Upper lobe of left lung (tissue), 6 donors: ENCODE data around the gene LIX1L. TPM values are rescaled to one million over a fixed set of nuclear protein-coding genes. Genes with fewer than 3 reads are reported as not detected.
"Not testable (repeated sequence)": the region's sequence is repeated elsewhere in the genome, so short reads cannot be mapped to it uniquely, and the experiment has no call there.

ENCODE experiments used
- ATAC-seq, 2 donors: fragments of 200-7000 bp; cut with Tn5 transposase; one replicate each; pipeline ENCODE4 v1.9.1; 2022; ENCODE audit warnings: mild to moderate bottlenecking in 2 of 2, moderate library complexity in 2 of 2; ENCODE audit not compliant: low FRiP score in 2 of 2
- DNase-seq, 2 donors: peaks; one replicate each; pipeline ENCODE4 v3.0.0-alpha.2; 2019 to 2020
- H3K27ac ChIP-seq, 4 donors: fragments of 200-600 bp; sonication (generic); one replicate each; pipeline ENCODE4 v1.5.1; 2016 to 2019
- H3K27me3 ChIP-seq, 4 donors: fragments of 200-600 bp; sonication (generic); one replicate each; pipeline ENCODE4 v1.5.1; 2017 to 2019
- H3K36me3 ChIP-seq, 4 donors: fragments of 200-600 bp; sonication (generic); one replicate each; pipeline ENCODE4 v1.5.1; 2016 to 2019
- H3K4me1 ChIP-seq, 4 donors: fragments of 200-600 bp; sonication (generic); one replicate each; pipeline ENCODE4 v1.5.1; 2018 to 2019
- H3K4me3 ChIP-seq, 4 donors: fragments of 200-600 bp; sonication (generic); one replicate each; pipeline ENCODE4 v1.5.1; 2017 to 2019; ENCODE audit warnings: mild to moderate bottlenecking in 2 of 4, moderate library complexity in 1 of 4
- H3K9me3 ChIP-seq, 4 donors: fragments of 200-600 bp; sonication (generic); one replicate each; pipeline ENCODE4 v1.5.1; 2018 to 2019
- CTCF ChIP-seq, 6 experiments: fragments of 450-650 bp in 4 of 6; fragments of 200-600 bp in 2 of 6; sonication (generic) in 2 of 6; IDR thresholded peaks; one replicate each; pipeline ENCODE4 v1.5.1; 2016 to 2019; ENCODE audit warnings: antibody characterized with exemption in 6 of 6
- EP300 ChIP-seq, 4 donors: sonication (generic); formaldehyde crosslinking; IDR thresholded peaks; one replicate each; pipeline ENCODE4 v1.5.1; 2017; ENCODE audit warnings: antibody characterized with exemption in 4 of 4, control low read depth in 2 of 4
- POLR2A ChIP-seq, 4 donors: fragments of 450-650 bp; IDR thresholded peaks; one replicate each; pipeline ENCODE4 v1.5.1; 2016 to 2017; ENCODE audit warnings: antibody characterized with exemption in 4 of 4, mild to moderate bottlenecking in 2 of 4
- POLR2AphosphoS5 ChIP-seq, 2 donors: sonication (generic); formaldehyde crosslinking; IDR thresholded peaks; one replicate each; pipeline ENCODE4 v1.5.1; 2017; ENCODE audit warnings: antibody characterized with exemption in 2 of 2
- WGBS, 2 donors: methylation state at CpG; one replicate each; pipeline ENCODE4 v1.1.5; 2017 to 2018; 5-methylcytosine and 5-hydroxymethylcytosine counted together
- total RNA-seq, 6 donors: library from RNA; depleted of rRNA in 4 of 6; stranded (reverse); fragments of >200 nt in 4 of 6; gene quantifications; one replicate each; pipeline versions ENCODE4 v1.1.0 to v1.2.1, GENCODE V29; 2016 to 2021
- donor health status: DM: no; HTN: no; CAD: no; lungs with moderate emphysema.
- donor health status: DM: no; HTN: yes; CAD: no; lungs with severe emphysema.

The LIX1L gene
- total RNA-seq, 6 donors from 2014 or later, result 5.2 to 35.6 (median 16.5) TPM

- Histone ChIP-seq H3K27ac (no peak overlapping the region), H3K9me3 (no peaks in the 10 kb centered on the region), H3K4me3 (no peak overlapping the region), H3K36me3 (peaks cover 0 to 52% (median 11%) of the 10 kb centered on the region in 4 donors), H3K4me1 (peaks cover 0 to 19% (median 12%) of the 10 kb centered on the region in 4 donors), H3K27me3 (no peaks in the 10 kb centered on the region)
- DNase-seq, result no peak
- 78 to 83% methylated on average over 8 of the region's 8 CpGs for WGBS, 2 donors
- ATAC-seq, result no peak
- TF ChIP-seq POLR2AphosphoS5 (IDR thresholded peaks at IDR 0.05) (no peak), CTCF (IDR thresholded peaks at IDR 0.05) (no peak), EP300 (IDR thresholded peaks at IDR 0.05) (no peak), POLR2A (IDR thresholded peaks at IDR 0.05) (no peak)
Observed at GRCh38 chr1:145936247-145936646, 21.6 kb downstream of the LIX1L start.

- Histone ChIP-seq H3K4me1 (peaks cover 0 to 19% (median 12%) of the 10 kb centered on the region in 4 donors), H3K4me3 (no peak overlapping the region), H3K36me3 (peaks cover 0 to 47% (median 11%) of the 10 kb centered on the region in 4 donors), H3K9me3 (no peaks in the 10 kb centered on the region), H3K27me3 (no peaks in the 10 kb centered on the region), H3K27ac (no peak overlapping the region)
- no peak for ATAC-seq
- no peak for DNase-seq
- TF ChIP-seq POLR2A (IDR thresholded peaks at IDR 0.05) (no peak), CTCF (IDR thresholded peaks at IDR 0.05) (no peak), EP300 (IDR thresholded peaks at IDR 0.05) (no peak), POLR2AphosphoS5 (IDR thresholded peaks at IDR 0.05) (no peak)
Observed at GRCh38 chr1:145935708-145936107, 22.1 kb downstream of the LIX1L start.

GRCh38 chr1:145932522-145933009 lies 25.3 kb downstream of the LIX1L start:
- not testable (repeated sequence) for H3K4me3 ChIP-seq, DNase-seq

DNA sequence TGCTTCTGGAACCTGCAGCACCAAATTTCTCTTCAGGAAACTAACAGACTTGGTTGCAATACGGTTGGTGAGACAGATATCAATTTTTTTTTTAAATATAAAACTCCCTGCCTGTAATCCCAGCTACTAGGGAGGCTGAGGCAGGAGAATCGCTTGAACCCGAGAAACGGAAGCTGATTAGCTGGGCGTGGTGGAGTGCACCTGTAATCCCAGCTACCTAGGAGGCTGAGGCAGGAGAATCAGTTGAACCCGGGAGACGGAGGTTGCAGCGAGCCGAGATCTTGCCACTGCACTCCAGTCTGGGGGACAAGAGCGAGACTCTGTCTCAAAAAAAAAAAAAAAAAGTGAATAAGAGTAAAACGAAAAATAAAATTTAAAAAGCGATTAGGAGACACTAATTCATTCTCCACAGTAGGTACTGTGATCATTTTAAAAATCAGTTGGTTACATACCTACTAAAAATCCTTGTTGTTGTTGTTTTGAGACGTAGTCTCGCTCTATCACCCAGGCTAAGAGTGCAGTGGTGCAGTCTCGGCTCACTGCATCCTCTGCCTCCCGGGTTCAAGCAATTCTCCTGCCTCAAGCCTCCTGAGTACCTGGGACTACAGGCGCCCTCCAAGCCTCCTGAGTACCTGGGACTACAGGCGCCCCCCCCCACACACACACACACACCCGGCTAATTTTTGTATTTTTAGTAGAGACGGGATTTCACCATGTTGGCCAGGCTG lies 29.7 kb downstream of the LIX1L start:
- DNase-seq (peak in 1 of 2 donors; percentile 58), ATAC-seq (no peak)
- no peaks in the 10 kb centered on the region for H3K9me3 ChIP-seq
- TF ChIP-seq EP300 (IDR thresholded peaks at IDR 0.05), result no peak
- TF ChIP-seq CTCF (IDR thresholded peaks at IDR 0.05), result no peak
- TF ChIP-seq POLR2A (IDR thresholded peaks at IDR 0.05), result no peak
- no peak for TF ChIP-seq POLR2AphosphoS5 (IDR thresholded peaks at IDR 0.05)
- H3K27ac ChIP-seq, result peak overlapping the region; percentile 87 to 97 (median 95)
- no peaks in the 10 kb centered on the region for H3K27me3 ChIP-seq
- H3K4me3 ChIP-seq, result peak overlapping the region; percentile 49 to 68 (median 58)
- peaks cover 0 to 23% (median 6%) of the 10 kb centered on the region in 4 donors for H3K36me3 ChIP-seq
- peaks cover 10 to 34% (median 29%) of the 10 kb centered on the region in 4 donors for H3K4me1 ChIP-seq
- 64 to 67% methylated on average over 20 of the region's 20 CpGs for WGBS, 2 donors

More at GRCh38 chr1:145932522-145933009, 25.3 kb downstream of the LIX1L start:
- Histone ChIP-seq H3K36me3 (peaks cover 0 to 41% (median 11%) of the 10 kb centered on the region in 4 donors), H3K27ac (peak overlapping the region in 3 of 4 donors; percentile 13 to 52 (median 35)), H3K4me1 (peaks cover 0 to 28% (median 20%) of the 10 kb centered on the region in 4 donors)
- 18 to 30% methylated on average over 9 of the region's 9 CpGs for WGBS, 2 donors
- ATAC-seq, H3K9me3 ChIP-seq, H3K27me3 ChIP-seq: not testable (repeated sequence)

DNA sequence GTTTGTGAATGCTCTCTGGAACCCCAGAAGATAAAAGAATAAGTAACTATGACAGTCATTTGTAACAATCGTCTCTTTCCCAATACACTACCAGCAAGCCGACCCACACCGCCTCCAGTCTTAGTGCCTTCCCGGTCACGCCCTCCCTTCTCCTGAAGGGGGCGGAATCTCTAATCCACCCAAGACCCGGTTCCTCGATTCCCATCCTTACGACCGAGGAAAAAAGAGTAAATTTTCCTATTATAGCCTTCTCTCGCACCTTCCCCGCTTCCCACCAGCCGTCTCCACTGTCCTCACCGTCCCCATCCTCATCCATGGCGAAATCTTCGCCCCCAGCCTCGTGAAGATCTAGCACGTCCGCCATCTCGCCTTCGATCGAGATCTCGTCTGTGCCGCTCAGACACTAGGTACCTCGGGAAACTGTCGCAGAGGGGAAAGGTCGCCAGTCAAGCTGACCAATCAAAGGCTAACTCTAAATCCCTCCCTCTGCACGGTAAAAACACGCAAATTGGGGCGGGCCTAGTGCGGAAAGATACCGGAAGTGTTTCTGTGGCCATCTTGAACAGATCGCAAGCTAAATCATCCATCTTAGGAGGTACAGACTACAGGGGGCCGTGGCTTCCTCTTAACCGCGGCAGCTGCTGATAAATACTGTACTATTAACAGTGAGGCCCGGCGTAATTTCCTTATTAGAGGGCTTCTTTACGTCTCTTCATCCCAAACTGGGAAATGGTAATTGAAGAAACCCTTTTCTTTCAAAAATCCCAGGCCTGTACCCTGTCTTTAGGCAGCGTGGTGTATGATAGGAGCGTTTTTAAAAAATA lies 30.5 kb downstream of the LIX1L start, which contains the start of gene RBM8A:
TSS of gene RBM8A (minus strand) at position 422 of the 824 bp plus-strand sequence. CDS start at position 364, 58 bp downstream.
- Histone ChIP-seq H3K4me1 (peaks cover 10 to 26% (median 24%) of the 10 kb centered on the region in 4 donors), H3K9me3 (no peaks in the 10 kb centered on the region), H3K27me3 (no peaks in the 10 kb centered on the region), H3K27ac (peak within 1 kb of the TSS; percentile 87 to 97 (median 95)), H3K4me3 (peak within 1 kb of the TSS; percentile 53 to 70 (median 66)), H3K36me3 (peaks cover 0 to 20% (median 6%) of the 10 kb centered on the region in 4 donors)
- WGBS, 2 donors, result 0% methylated on average over 35 to 41 of the region's 41 CpGs
- ATAC-seq (peak; percentile 98 to 99), DNase-seq (peak in 1 of 2 donors; percentile 96)
- TF ChIP-seq EP300 (IDR thresholded peaks at IDR 0.05), result peak in 1 of 4 donors; percentile 2
- TF ChIP-seq POLR2A (IDR thresholded peaks at IDR 0.05), result peak; percentile 25 to 98 (median 96)
- peak; percentile 54 to 81 (median 66) for TF ChIP-seq CTCF (IDR thresholded peaks at IDR 0.05)
- peak; percentile 99 to 100 for TF ChIP-seq POLR2AphosphoS5 (IDR thresholded peaks at IDR 0.05)
